MM.1S (cell line): ENCODE data around the gene GPAT2.
"Not testable (repeated sequence)": the region's sequence is repeated elsewhere in the genome, so short reads cannot be mapped to it uniquely, and the experiment has no call there.

ENCODE experiments used
- DNase-seq: peaks from one replicate; pipeline ENCODE4 v3.0.0-alpha.2; 2015
- H2AFZ ChIP-seq: fragments of 300-600 bp; sonication (generic); 2 replicates; pipeline ENCODE4 v1.6.0; 2016; ENCODE audit warnings: antibody characterized with exemption, low read length
- H3F3A ChIP-seq: fragments of 300-600 bp; sonication (generic); 2 replicates; pipeline ENCODE4 v1.6.1; 2016; ENCODE audit warnings: mild to moderate bottlenecking, antibody characterized with exemption, low read length, moderate library complexity, mixed read lengths; ENCODE audit not compliant: insufficient read depth
- H3K27ac ChIP-seq: fragments of 300-600 bp; sonication (generic); 2 replicates; pipeline ENCODE4 v1.5.1; 2016; ENCODE audit warnings: mild to moderate bottlenecking, low read length
- H3K27me3 ChIP-seq: fragments of 300-600 bp; sonication (generic); replicated peaks from 2 replicates; pipeline ENCODE4 v1.6.0; 2016; ENCODE audit warnings: low read length; ENCODE audit not compliant: insufficient read depth
- H3K36me3 ChIP-seq: fragments of 300-600 bp; sonication (generic); replicated peaks from 2 replicates; pipeline ENCODE4 v1.6.1; 2016; ENCODE audit warnings: mild to moderate bottlenecking, low read length, mixed read lengths; ENCODE audit not compliant: insufficient read depth
- H3K4me1 ChIP-seq: fragments of 300-600 bp; sonication (generic); 2 replicates; pipeline ENCODE4 v1.6.1; 2016; ENCODE audit warnings: low read length, mixed read lengths
- H3K4me2 ChIP-seq: fragments of 300-600 bp; sonication (generic); 2 replicates; pipeline ENCODE4 v1.6.0; 2016; ENCODE audit warnings: low read depth, low read length
- H3K4me3 ChIP-seq: fragments of 300-600 bp; sonication (generic); 2 replicates; pipeline ENCODE4 v1.5.1; 2016; ENCODE audit warnings: low read length, mixed read lengths
- H3K79me2 ChIP-seq: fragments of 300-600 bp; sonication (generic); 2 replicates; pipeline ENCODE4 v1.6.1; 2016; ENCODE audit warnings: mixed run types, low read length, mixed read lengths
- H3K9ac ChIP-seq: fragments of 300-600 bp; sonication (generic); 2 replicates; pipeline ENCODE4 v1.6.1; 2016; ENCODE audit warnings: low read length, mixed read lengths
- H3K9me2 ChIP-seq: fragments of 300-600 bp; sonication (generic); replicated peaks from 2 replicates; pipeline ENCODE4 v1.6.1; 2016; ENCODE audit warnings: mild to moderate bottlenecking, low read length, mixed read lengths; ENCODE audit not compliant: insufficient read depth
- H3K9me3 ChIP-seq: fragments of 300-600 bp; sonication (generic); replicated peaks from 2 replicates; pipeline ENCODE4 v1.6.1; 2016; ENCODE audit warnings: mild to moderate bottlenecking, low read length, mixed read lengths; ENCODE audit not compliant: insufficient read depth
- H4K20me1 ChIP-seq: fragments of 300-600 bp; sonication (generic); 2 replicates; pipeline ENCODE4 v1.6.1; 2016; ENCODE audit warnings: mild to moderate bottlenecking, low read length, moderate library complexity, mixed read lengths; ENCODE audit not compliant: insufficient read depth
- EZH2 ChIP-seq: fragments of 300-600 bp; sonication (generic); optimal IDR thresholded peaks from 2 replicates; pipeline ENCODE3; 2017; ENCODE audit warnings: low read depth, mild to moderate bottlenecking, antibody characterized with exemption, low read length, mixed read lengths
- EZH2phosphoT487 ChIP-seq: fragments of 300-600 bp; sonication (generic); IDR thresholded peaks from 2 replicates; pipeline ENCODE4 v1.6.1; 2018; ENCODE audit warnings: antibody characterized with exemption, low read length
- TF ChIP-seq, protein P1 (sequence below): fragments of 300-600 bp; sonication (generic); IDR thresholded peaks from 2 replicates; pipeline ENCODE4 v1.5.1; 2016; ENCODE audit warnings: antibody characterized with exemption, low read length, mixed read lengths

The GPAT2 gene

DNA sequence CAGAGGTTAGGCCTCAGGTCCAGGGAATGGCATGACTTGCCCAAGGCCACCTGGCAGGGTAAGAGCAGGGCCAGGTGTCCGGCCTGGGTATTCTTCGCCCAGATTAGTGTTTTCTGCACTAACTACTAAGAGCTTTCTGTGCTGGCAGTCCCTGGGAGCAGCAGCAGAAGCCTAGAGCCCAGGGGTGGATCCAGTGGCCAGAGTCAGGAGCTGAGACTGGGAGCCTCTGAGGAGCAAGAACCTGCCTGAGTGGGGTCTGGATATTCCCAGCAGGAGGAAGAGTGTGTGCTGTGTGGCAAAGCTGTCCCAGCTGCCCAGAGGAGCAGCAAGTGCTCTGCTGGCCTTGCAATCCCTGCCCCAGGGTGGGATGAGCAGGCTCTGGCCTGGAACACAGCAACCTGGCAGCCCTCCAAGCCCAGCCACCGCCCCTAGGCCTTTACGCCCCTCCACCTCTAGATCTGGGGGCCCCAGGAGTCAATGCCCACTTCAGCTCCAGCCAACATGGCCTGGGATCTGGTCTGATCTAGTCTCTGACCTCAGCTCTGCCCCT lies 30.7 kb upstream of the GPAT2 start:
- Histone ChIP-seq H3K36me3 (no peaks in the 10 kb centered on the region), H3K9ac (no peak overlapping the region), H3K4me2 (no peak overlapping the region), H3K4me3 (no peak overlapping the region), H2AFZ (no peak overlapping the region), H3K9me3 (no peaks in the 10 kb centered on the region), H3K79me2 (no peaks in the 10 kb centered on the region), H3K27me3 (no peaks in the 10 kb centered on the region), H4K20me1 (no peaks in the 10 kb centered on the region), H3K4me1 (no peaks in the 10 kb centered on the region), H3F3A (no peaks in the 10 kb centered on the region), H3K27ac (no peak overlapping the region), H3K9me2 (no peaks in the 10 kb centered on the region)
- TF ChIP-seq EZH2: no peak
- TF ChIP-seq EZH2phosphoT487: no peak
- TF ChIP-seq, protein P1, sequence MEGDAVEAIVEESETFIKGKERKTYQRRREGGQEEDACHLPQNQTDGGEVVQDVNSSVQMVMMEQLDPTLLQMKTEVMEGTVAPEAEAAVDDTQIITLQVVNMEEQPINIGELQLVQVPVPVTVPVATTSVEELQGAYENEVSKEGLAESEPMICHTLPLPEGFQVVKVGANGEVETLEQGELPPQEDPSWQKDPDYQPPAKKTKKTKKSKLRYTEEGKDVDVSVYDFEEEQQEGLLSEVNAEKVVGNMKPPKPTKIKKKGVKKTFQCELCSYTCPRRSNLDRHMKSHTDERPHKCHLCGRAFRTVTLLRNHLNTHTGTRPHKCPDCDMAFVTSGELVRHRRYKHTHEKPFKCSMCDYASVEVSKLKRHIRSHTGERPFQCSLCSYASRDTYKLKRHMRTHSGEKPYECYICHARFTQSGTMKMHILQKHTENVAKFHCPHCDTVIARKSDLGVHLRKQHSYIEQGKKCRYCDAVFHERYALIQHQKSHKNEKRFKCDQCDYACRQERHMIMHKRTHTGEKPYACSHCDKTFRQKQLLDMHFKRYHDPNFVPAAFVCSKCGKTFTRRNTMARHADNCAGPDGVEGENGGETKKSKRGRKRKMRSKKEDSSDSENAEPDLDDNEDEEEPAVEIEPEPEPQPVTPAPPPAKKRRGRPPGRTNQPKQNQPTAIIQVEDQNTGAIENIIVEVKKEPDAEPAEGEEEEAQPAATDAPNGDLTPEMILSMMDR: no peak
- no peak for DNase-seq

DNA sequence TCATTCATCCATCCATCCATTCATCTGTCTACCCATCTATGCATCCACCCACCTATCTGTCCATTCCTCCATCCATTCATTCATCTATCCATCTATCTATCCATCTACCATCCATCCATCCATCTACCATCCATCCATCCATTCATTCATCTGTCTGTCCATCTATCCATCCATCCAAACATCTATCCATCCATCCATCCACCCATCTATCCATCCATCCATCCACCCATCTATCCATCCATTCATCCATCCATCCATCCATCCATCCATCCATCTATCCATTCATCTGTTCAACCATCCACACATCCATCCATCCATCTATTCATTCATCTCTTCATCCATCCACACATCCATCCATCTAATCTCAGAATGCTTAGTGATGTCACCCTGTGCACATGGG lies 30.0 kb upstream of the GPAT2 start:
- H3K27me3 ChIP-seq, H3K4me3 ChIP-seq, H3K36me3 ChIP-seq, H3K4me1 ChIP-seq, H3K4me2 ChIP-seq, H3K9me2 ChIP-seq, H3K9me3 ChIP-seq, DNase-seq, H3K9ac ChIP-seq, H3K79me2 ChIP-seq, H3F3A ChIP-seq, H3K27ac ChIP-seq, H4K20me1 ChIP-seq, H2AFZ ChIP-seq: not testable (repeated sequence)

DNA sequence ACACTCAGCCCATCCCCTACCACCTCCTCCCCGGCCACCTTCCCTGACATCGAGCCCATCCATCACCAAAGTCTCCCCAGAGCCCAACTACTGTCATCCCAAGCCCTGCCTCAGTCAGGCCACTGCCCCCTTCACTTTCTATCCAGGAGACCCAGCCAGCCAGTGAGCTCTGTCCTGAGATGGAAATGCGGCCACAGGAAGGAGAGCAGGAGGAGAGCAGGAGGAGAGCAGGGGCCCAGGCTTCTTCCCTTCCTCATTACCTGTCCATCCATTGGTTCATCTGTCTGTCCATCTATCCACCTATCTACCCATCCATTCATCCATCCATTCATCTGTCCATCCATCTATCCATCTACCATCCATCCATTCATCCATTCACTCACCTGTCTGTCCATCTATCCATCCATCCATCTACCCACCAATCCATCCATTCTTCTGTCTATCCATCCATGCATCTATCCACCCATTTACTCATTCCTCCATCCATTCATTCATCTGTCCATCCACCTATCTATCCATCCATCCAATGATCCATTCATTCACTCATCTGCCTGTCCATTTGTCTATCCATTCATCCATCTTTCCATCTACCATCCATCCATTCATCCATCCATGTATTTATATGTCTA lies 29.4 kb upstream of the GPAT2 start:
- not testable (repeated sequence) for H3F3A ChIP-seq, H2AFZ ChIP-seq, H3K9me2 ChIP-seq, H3K27me3 ChIP-seq, H3K9ac ChIP-seq, H3K9me3 ChIP-seq, H3K36me3 ChIP-seq, H3K4me2 ChIP-seq, H4K20me1 ChIP-seq, H3K27ac ChIP-seq, H3K4me3 ChIP-seq, DNase-seq, H3K4me1 ChIP-seq, H3K79me2 ChIP-seq

DNA sequence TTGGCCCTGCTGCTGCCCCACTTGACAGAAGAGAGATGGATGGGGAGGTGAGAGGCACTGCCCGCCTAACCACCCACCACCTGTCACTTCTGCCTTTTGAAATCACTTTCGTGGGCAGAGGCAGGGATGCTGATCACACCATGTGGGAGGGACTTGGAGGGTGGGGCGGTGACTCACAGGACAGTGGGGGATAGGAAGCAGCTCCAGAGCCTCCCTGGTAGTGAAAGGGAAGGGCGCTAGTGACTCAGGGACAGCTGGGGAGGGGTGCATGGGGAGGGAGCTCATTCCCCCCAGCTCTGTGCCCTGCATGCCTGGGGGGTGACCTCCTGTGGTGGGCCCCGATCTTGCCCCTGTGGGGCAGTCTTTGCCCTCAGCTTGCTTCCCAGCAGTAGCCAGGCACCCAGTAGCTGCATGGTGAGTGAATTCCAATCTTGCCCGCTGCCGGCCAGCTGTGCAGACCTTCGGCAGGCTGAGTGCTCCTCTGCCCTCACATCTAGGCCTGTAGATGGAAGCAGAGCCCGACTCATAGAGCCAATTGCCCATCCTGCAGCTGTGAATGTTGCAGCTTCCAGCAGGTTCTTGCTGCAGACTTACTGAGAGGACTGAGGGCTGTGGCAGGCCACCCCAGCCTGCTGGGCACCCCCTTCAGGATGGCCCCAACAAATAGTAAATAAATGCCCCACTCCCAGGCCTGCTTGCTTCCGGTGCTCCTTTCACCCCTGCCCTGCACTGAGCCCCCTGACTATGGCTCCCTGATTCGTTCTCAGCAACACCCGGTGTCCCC lies 28.6 kb upstream of the GPAT2 start:
- not testable (repeated sequence) for H3K36me3 ChIP-seq, H3K9ac ChIP-seq, H3K9me3 ChIP-seq, H3K27ac ChIP-seq, H2AFZ ChIP-seq, H3K4me2 ChIP-seq, H3K4me1 ChIP-seq, H3K27me3 ChIP-seq, H3K4me3 ChIP-seq, H4K20me1 ChIP-seq, H3K79me2 ChIP-seq, H3K9me2 ChIP-seq, H3F3A ChIP-seq, DNase-seq
- TF ChIP-seq, protein P1: peak; percentile 8; the same call in 1 of the 2 replicates

DNA sequence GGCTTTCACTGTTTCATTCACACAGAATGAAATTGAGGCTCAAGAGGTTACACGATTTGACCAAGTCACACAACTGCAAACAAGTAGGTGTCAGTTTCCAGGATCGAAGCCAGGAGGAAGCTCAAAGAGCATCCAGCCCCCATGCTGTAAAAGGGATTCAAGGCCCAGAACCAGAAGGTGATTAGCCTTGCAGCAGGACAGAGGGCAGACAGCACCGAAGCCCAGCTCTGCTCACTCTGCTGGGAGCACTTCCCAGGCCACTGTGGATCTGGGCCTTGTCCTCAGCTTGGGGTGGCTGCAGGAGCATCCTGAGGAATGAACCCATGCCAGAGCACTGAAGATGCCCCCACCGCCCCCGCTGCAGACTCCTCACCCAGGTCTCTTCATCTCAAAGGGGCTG lies 27.8 kb upstream of the GPAT2 start:
- H3K9me3 ChIP-seq, H4K20me1 ChIP-seq, H3K79me2 ChIP-seq, H3K4me3 ChIP-seq, H3K27ac ChIP-seq, H3F3A ChIP-seq, H3K27me3 ChIP-seq, H3K9ac ChIP-seq, H2AFZ ChIP-seq, H3K4me1 ChIP-seq, H3K4me2 ChIP-seq, H3K36me3 ChIP-seq, H3K9me2 ChIP-seq, DNase-seq: not testable (repeated sequence)

DNA sequence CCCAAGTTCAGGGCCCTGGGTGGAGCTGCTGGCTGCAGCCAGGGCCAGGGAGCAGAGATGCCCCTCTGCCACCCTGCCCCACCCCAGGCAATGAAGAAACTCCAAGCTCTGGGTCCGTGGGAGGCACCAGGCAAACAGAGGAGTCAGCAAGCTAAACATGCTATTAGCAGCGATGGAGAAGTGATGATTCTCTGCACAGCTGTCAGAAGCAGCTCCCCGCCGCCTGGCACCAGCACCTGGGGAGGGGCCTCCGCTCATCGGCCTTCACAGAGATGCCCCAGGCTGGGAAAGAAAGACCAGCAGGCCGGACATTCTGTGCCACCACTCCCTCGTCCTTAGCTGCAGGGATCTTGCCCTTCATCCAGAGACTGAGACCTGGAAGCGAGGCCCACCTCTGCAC lies 27.2 kb upstream of the GPAT2 start:
- not testable (repeated sequence) for H3K79me2 ChIP-seq, H3K36me3 ChIP-seq, H3K4me1 ChIP-seq, H3F3A ChIP-seq, H3K4me3 ChIP-seq, H3K9ac ChIP-seq, H3K4me2 ChIP-seq, H3K9me2 ChIP-seq, H3K9me3 ChIP-seq, H4K20me1 ChIP-seq, H3K27me3 ChIP-seq, DNase-seq, H2AFZ ChIP-seq, H3K27ac ChIP-seq
